ENCODE results near the gene GALP. TPM values are rescaled to one million over a fixed set of nuclear protein-coding genes. Genes with fewer than 3 reads are reported as not detected.

GALP gene
- total RNA-seq, 2 donors from 2014 or later: not detected

DNA sequence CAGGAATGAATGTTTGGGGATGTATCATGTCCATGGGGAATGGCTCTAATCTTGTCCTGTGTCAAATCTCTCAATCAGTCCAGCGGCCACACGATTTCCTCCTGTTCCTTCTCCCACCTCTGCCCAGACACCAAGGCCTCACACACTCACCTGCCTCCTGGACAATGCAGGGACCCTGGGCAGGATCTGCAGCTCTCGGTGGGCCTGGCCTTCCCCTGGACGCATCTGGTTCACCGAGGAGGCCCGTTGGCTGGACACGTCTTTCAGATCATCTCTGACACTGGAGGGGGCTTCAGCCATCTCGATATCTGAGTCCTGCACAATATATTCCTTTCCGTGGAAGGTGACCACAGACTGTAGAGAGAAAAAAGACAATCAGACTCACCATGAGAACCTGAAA, 47.7 kb downstream of the GALP start:
- no peak for DNase-seq (ENCODE audit: low spot score)
- H3K9me3 ChIP-seq: no peaks in the 10 kb centered on the region
- H3K36me3 ChIP-seq: no peaks in the 10 kb centered on the region
- H3K27me3 ChIP-seq: no peaks in the 10 kb centered on the region
- no peak overlapping the region for H3K27ac ChIP-seq
- no peak overlapping the region for H3K4me3 ChIP-seq
- no peaks in the 10 kb centered on the region for H3K4me1 ChIP-seq
- TF ChIP-seq CTCF (IDR thresholded peaks at IDR 0.05): no peak

Other genes with a start within 250 kb of the GALP start
- not detected for gene NLRP13, start 243.7 kb upstream of the GALP start, total RNA-seq
- not detected for gene NLRP8, start 228.2 kb upstream of the GALP start, total RNA-seq
- not detected for gene NLRP5, start 189.2 kb upstream of the GALP start, total RNA-seq
- 10 to 100 TPM in 1 of 2 donors, 1 to 10 TPM in 1; 6.0 to 11.8 TPM for gene ZNF787, start 54.7 kb upstream of the GALP start, total RNA-seq
- gene ZNF444, start 34.7 kb upstream of the GALP start, total RNA-seq: 10 to 100 TPM; 26.1 to 30.9 TPM
- gene ZSCAN5B, start 21.8 kb downstream of the GALP start, total RNA-seq: not detected
- gene ZSCAN5C, start 26.3 kb downstream of the GALP start, total RNA-seq: not detected
- not detected for gene EDDM13, start 96.7 kb downstream of the GALP start, total RNA-seq
- gene ZSCAN5A, start 138.8 kb downstream of the GALP start, total RNA-seq: 1 to 10 TPM; 3.0 to 9.5 TPM
- gene ZNF582, start 217.5 kb downstream of the GALP start, total RNA-seq: 1 to 10 TPM; 3.9 to 6.2 TPM
- 1 to 10 TPM; 2.3 to 6.4 TPM for gene ZNF583, start 228.3 kb downstream of the GALP start, total RNA-seq

Data from right atrium auricular region (tissue), 2 donors.